Left forelimb (tissue), 1 donor: ENCODE measurements around the gene WDR26.
"Not testable (repeated sequence)": the region's sequence is repeated elsewhere in the genome, so short reads cannot be mapped to it uniquely, and the experiment has no call there.

Experiments
- DNase-seq: peaks from one replicate; pipeline ENCODE4 v3.0.0-alpha.2; 2018; ENCODE audit warnings: low spot score

The WDR26 gene

GRCh38 chr1:224392411-224393249 is 42.0 kb downstream of the WDR26 start:
- no peak for DNase-seq

DNA sequence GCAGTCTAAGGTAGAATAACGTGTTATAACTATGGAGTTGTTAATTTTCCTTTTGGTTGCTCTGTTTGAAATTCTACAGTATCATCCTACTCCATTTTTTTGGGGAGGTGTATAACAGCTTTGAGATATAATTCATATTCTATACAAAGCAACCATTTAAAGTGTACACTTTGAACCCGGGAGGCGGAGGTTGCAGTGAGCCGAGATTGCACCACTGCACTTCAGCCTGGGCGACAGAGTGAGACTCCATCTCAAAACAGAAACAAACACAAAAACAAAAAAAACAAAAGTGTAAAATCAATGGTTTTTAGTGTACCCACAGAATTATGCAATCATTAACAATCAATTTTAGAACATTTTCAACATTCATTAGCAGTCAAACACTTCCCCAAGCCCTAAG is 44.1 kb downstream of the WDR26 start:
- DNase-seq = no peak

GRCh38 chr1:224387943-224388342 is 46.7 kb downstream of the WDR26 start:
- DNase-seq = no peak

- no peak for DNase-seq
Measured at GRCh38 chr1:224387302-224387912, 47.2 kb downstream of the WDR26 start.

DNA sequence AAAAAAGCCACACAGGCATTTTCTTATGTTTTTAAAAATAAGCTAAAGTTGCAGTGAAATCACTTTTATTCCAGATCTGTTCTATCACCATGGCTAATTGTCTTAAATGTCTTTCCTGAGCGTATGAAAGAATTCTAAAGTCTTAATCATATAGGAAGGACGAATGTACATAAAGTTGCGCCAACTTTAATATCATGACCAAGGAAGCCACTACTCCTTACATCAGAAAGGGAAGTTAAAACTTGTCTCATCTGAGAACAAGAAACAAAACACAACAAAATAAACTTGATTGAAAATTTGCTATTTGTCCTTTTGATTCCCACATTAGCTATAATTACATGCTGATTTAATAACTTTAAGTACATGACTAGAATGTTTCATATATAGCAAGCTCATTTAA is 51.4 kb downstream of the WDR26 start:
- DNase-seq = no peak

- DNase-seq = no peak
Measured at GRCh38 chr1:224381880-224382548, 52.6 kb downstream of the WDR26 start.

- DNase-seq = no peak
Measured at GRCh38 chr1:224380003-224380402, 54.6 kb downstream of the WDR26 start.

DNA sequence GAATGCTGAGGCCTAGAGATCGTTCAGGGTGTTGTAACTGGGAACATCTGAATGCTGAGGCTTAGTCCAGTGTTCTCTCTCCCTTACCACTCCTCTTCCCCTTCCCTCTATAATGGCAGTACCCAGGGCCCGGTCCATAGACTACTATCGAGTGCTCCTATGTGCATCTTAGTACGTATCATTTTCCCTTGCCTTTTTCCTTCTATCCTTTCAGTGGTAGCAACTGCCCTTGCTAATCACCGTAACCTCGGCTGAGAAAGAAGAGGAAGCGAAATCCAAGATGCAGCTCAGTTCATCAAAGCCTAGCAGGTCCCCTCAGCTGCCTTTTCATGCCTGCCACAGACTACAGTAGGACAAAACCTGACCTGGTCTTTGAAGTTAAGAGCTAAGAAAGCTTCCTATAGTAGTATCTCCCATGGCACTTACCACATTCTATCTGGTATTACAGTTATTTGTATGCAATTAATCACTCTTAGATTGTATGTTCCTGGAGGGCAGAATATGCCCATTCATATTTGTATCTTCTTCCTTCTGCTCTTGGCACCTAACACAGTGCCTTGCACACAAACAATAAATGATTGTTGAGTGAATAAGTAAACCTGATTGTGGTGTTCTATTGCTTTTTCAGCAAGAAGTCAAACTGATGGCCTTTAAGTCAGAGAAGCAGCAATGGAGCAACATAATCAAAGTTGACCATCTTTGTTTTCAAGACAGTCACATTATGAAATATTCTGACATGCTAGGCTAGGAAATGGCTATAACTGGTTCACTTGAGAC is 55.6 kb downstream of the WDR26 start:
- no peak for DNase-seq

DNA sequence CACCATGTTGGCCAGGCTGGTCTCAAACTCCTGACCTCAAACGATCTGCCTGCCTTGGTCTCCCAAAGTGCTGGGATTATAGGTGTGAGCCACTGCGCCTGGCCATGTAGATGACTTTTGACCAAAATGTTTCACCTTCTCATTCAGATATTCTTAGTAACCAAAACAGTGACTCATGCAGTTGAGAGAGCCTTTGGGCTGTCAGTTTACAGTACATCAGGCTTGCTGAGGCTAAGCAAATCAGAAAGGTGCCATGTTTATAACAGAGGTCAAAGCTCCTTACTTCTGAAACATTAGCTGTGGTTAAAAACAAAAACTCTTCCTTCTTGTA is 57.0 kb downstream of the WDR26 start:
- no peak for DNase-seq

GRCh38 chr1:224375059-224375458 is 59.5 kb downstream of the WDR26 start:
- DNase-seq = no peak

DNA sequence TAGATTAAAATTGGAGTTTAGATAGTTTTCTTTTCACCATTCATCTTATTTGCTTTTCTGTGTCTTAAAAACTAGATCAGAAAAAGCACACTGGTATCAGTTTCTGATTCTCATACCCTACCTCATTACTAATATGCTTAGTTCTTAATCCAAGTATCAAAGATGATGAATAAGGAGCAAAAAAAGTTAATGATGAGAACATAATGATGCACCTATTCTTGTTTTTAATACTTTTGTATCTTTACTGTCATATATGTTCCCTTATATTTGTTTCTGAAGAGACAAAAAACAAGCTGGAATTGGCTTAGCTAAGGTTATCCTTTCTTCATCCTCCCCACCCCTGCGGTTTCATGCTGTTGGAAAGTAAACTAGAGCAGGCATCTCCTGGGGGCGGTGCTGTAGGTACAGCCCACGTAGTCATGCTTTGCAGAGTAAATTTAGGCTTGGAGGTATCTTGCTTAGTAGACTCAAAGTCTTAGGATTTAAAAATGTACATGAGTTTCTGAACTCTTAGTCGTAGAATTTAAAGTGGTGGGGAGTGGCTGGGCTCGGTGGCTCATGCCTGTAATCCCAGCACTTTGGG is 61.5 kb downstream of the WDR26 start:
- DNase-seq = no peak

- no peak for DNase-seq
Measured at GRCh38 chr1:224368409-224368808, 66.2 kb downstream of the WDR26 start.

DNA sequence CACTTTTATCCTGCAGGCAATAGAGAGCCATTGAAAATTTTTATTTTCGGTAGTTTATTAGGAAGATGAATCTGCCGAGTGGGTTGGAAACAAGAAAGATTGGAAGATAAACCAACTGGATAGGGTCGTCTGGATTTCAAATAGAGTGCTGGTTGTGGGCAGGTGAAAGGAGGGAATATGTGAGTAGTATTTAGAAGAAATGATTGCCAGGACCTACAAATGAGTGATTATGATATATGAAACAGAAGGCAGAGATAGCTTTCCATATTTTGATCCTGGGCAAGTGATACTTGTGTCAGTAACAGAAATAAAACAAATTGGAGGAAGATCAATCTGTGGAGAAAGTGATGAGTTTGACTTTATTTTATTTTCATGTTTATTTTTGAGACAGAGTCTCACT is 75.4 kb downstream of the WDR26 start:
- DNase-seq = no peak

DNA sequence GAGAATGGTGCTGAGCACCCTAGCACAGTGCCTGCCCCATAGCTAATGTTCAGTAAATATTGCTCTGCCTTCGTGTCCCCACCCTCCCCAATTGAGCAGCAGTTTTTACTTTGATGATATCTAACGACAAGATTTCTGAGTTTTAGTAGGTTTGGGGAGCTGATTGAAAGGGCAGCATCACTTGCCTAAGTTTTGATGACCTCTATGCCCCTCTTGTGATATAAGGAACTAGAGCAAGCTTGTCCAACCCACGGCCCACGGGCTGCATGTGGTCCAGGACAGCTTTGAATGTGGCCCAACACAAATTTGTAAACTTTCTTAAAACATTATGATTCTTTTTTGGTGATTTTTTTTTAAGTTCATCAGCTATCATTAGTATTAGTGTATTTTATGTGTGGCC is 76.4 kb downstream of the WDR26 start:
- DNase-seq = no peak

DNA sequence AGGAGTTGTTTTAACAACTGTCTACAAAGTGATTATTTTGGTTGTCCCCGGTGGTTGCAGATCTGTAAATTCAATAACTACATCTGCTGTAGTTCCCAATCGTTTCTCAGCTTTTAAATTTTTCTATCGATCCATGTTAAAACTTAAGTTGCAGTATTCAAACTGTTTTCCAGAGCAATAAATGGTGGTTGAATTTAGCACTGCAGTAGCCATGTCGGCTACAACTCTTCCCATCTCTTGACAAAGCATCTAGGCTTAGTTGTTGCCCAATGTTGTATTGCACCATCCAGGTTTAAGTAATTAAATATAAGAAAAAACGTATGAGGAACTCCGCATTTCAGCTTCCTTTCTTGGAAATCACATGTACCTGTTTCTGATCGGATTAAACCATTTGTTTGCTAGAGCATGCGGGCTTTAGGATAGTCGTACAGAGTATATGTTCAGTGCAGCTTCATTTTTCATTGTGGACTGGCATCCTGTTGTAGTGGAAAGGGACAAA is 76.9 kb downstream of the WDR26 start:
- no peak for DNase-seq

- peak; percentile 89 for DNase-seq
Measured at GRCh38 chr1:224356685-224357625, 77.6 kb downstream of the WDR26 start, which contains the start of gene CNIH4. Gene CNIH4 (plus strand): TSS chr1:224356879. CDS start chr1:224356925, 46 bp downstream.

GRCh38 chr1:224353975-224354925 is 80.3 kb downstream of the WDR26 start:
- DNase-seq = no peak

DNA sequence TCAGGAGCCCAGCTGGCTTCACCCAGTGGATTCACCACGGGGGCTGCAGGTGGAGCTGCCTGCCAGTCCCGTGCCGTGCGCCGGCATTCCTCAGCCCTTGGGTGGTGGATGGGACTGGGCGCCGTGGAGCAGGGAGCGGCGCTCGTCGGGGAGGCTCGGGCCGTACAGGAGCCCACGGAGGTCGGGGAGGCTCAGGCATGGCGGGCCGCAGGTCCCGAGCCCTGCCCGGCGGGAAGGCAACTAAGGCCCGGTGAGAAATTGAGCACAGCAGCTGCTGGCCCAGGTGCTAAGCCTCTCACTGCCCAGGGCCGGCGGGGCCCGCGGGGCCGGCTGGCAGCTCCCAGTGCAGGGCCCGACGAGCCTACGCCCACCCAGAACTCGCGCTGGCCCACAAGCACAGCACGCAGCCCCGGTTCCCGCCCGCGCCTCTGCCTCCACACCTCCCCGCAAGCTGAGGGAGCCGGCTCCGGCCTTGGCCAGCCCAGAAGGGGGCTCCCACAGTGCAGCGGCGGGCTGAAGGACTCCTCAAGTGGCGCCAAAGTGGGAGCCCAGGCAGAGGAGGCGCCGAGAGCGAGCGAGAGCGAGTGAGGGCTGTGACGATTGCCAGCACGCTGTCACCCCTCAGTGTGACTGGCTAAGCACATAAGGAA is 82.0 kb downstream of the WDR26 start:
- DNase-seq = not testable (repeated sequence)

GRCh38 chr1:224349716-224350115 is 84.9 kb downstream of the WDR26 start:
- DNase-seq = not testable (repeated sequence)
